HPDE6-E6E7 (cell line): ENCODE measurements around the gene MAPRE3.

Experiments
- DNase-seq: peaks from one replicate; pipeline ENCODE4 v3.0.0; 2011; ENCODE audit warnings: missing footprints; ENCODE audit errors: extremely low spot score

MAPRE3 gene

DNA sequence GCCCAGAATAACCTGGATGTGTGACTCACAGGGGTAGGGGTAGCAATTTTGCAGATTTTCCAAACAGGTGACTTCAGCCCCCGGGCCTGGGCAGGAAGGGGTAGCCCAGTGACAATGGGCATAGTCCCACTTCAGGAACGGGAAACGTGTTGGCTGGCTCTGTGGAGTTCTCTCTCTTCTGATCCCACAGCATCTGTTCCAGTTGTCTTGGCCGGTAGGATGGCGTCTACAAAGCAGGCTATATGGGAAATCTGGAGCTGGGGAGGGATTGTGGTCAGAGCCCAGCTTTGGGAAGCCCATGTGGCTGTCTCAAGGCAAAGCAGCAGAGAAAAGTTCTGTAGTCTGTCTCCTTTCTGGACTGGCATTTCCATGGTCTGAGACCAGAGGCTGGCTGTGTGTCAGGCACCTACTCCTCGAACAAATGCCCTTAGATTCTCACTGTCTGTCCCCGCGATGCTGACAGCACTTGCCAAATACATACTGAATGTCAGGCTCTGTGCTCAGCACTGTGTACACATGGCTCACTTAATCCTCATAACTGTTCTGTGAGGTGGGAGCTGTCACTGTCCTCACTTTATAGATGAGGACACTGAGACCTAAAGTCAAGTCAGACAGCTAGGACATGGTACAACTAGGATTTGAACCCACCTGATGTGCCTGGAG lies 44.5 kb downstream of the MAPRE3 start:
- no peak for DNase-seq

DNA sequence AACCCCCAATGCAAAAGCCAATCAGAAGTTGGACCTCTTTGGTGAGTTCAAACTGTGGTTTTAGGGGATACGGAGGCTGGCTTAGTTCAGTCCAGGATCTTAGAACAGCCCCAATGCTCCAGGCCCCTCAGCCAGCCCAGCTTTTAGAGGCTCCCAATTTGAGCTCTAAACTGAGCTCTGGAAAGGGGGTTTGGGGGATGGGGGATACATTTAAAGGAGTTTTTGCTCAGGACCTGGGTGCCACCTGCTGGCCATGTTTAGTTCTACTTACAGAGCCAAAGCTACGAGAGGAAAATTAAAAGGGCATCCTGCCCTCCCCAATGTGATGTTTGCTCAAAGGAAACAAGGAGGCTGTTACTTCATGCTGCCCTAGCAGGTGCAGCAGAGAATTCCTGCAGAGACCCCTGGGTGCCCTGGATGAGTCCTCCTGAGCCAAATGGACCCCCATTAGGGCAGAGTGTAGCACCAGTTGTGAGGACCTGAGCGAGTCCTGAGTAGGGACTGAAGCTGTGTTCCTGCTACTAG lies 46.4 kb downstream of the MAPRE3 start:
- peak; percentile 52 for DNase-seq

GRCh38 chr2:27018142-27018541 lies 47.7 kb downstream of the MAPRE3 start:
- DNase-seq, result no peak

GRCh38 chr2:27019459-27019858 lies 49.0 kb downstream of the MAPRE3 start:
- no peak for DNase-seq

- no peak for DNase-seq
These were observed 49.8 kb downstream of the MAPRE3 start for GRCh38 chr2:27019931-27020855.

DNA sequence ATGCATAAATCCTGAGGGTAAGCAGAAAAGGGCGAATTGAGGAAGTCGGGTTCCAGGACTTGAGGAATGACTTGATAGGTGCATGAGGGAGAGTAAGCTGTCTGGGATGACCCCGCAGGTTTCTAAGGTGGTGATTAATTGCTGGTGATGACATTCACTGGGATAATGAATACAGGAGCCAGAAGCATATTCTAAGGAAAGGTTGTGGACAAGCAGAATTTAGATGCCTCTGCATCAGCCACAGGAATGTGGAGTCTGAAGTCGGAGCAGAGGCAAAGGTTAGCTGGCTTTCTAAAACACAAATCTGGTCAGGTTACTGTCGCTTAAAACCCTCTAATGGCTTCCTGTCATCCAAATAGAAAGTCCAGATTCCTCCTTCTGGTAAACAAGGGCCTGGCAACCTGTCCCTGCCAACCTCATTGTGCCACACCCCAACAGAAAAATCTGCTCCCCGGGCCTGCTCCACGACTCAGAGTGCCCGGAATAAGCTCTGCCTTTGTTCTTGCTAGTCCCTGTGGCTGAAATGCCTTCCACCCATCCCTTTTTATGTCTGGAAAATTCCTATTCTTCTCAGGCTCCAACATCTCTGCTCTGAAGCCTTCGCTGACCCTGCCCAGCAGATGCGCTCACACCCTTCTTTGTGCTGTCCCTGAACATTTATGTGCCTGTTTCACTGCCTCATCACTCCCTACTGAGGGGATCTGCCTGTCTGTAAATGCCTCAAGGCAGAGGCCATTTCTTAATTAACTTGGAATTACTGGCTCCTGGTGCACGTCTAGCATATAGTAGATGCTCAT lies 51.0 kb downstream of the MAPRE3 start:
- DNase-seq, result no peak

GRCh38 chr2:27023740-27024139 lies 53.3 kb downstream of the MAPRE3 start:
- no peak for DNase-seq

GRCh38 chr2:27024188-27024587 lies 53.8 kb downstream of the MAPRE3 start:
- no peak for DNase-seq

DNA sequence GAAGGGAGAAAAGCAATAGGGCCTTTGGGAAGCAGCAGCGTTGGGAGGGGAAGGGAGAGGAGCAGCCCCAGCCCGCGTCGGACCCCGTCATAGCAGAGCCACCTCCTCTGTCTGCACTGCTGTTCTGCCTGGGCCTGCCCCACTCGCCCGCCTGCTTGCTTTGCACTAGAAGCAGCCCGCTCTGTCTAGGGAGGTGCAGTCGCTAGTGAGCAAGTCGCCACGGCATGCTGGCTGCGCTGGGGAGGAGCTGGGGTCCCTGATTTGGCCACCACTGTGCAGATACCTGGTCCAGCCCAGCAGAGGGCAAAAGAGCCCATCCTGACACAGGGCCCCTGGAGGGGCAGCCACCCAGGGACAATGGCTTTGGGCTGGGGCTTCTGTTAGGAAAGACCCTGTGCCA lies 54.4 kb downstream of the MAPRE3 start:
- no peak for DNase-seq

DNA sequence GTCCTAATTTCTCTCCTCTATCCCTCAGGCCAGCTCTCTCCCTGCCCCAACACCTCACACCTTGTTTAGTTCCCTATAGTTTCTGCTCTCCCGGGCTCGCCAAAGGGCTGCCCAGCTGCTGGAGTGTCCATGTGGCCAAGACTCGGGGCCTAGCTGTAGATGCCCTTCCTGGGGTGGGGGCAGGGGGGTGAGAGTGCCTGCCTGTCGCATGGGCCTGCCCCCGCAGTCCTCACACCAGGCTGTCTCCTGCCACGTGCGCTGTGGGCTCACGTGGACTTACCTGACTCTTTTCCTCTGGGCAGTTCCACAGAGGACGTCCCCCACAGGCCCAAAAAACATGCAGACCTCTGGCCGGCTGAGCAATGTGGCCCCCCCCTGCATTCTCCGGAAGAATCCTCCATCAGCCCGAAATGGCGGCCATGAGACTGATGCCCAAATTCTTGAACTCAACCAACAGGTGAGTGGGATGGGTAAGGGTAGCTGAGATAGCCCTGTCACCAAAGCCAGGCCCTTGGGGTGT lies 54.9 kb downstream of the MAPRE3 start:
- DNase-seq, result no peak

GRCh38 chr2:27025861-27026851 lies 55.7 kb downstream of the MAPRE3 start:
- no peak for DNase-seq

DNA sequence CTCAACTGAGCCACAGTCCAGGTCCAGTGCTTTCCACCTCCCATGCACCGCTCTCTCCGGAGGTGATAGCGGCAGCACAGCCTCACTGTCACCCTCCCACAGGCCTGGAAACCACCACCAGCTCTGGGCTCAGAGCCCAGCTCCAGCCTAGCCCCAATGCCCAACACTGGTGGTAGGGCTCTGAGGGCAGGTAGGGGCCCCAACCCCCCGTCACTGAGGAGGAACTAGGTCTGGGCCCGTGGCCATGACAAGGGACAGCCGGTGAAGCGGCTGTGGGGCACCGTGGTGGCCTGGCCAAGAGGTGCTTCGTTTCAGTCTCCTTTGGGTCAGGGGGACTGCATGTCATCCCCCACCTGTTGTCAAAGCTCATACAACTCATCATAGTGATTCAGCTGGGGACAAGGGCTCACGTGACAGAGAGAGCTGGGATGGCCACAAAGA lies 56.8 kb downstream of the MAPRE3 start:
- no peak for DNase-seq

GRCh38 chr2:27029051-27029450 lies 58.6 kb downstream of the MAPRE3 start:
- DNase-seq, result no peak

- DNase-seq, result peak; percentile 94
These were observed 62.2 kb downstream of the MAPRE3 start, which contains the start of gene TMEM214 for GRCh38 chr2:27032495-27033252. Gene TMEM214, plus strand, starts transcription at chr2:27032965. Its CDS starts 51 bp downstream, at chr2:27033016.

GRCh38 chr2:27033253-27033852 lies 62.9 kb downstream of the MAPRE3 start:
- no peak for DNase-seq

- DNase-seq, result no peak
These were observed 67.6 kb downstream of the MAPRE3 start for GRCh38 chr2:27038012-27038411.

DNA sequence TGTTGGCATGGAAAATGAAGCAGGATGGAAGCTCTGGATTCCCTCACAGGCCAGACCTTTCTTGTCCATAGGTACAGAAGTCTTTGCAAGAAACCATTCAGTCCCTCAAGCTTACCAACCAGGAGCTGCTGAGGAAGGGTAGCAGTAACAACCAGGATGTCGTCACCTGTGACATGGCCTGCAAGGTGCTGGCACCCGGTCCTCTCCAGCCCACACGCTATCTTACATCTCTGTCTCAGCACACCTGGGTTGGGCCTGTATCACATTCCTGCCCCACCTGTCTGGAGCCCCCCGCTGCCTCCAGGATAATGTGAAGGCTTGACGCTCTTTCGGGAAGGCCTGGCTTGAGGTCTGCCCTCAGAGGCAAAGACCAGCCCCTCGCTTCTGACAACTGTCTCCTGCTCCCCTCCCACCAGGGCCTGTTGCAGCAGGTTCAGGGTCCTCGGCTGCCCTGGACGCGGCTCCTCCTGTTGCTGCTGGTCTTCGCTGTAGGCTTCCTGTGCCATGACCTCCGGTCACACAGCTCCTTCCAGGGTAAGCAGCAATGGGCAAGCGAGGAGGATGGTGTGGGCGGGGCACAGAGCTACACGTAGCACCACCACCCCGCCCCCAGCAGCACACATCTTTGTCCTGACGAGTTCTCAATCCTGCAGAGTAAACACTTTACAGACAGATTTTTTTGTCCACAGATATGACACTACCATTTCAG lies 68.3 kb downstream of the MAPRE3 start:
- DNase-seq, result no peak

- DNase-seq, result no peak
These were observed 69.0 kb downstream of the MAPRE3 start for GRCh38 chr2:27039426-27039825.

DNA sequence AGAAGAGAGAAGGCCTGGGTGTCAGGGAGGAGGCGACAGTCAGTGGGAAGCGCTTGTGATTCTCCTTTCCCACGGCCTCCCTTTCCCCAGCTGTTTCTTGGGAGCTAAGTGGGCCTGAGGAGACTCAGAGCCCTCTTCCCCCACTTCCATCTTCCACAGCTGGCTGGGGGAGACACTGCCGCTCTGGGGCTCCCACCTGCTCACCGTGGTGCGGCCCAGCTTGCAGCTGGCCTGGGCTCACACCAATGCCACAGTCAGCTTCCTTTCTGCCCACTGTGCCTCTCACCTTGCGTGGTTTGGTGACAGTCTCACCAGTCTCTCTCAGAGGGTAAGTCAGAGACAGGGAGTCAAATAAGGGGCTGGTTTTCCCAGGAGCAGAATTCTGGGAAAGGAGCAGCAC lies 69.4 kb downstream of the MAPRE3 start:
- DNase-seq, result no peak
